CD1c-positive myeloid dendritic cell (primary cell): Measurements from ENCODE around the gene IVNS1ABP.
"Not testable (repeated sequence)": the region's sequence is repeated elsewhere in the genome, so short reads cannot be mapped to it uniquely, and the experiment has no call there.

Source experiments
- DNase-seq: peaks from one replicate; pipeline ENCODE4 v3.0.0-alpha.2; 2016; ENCODE audit errors: extremely low spot score

IVNS1ABP gene

GRCh38 chr1:185317034-185317885 is at the start of gene IVNS1ABP:
Gene IVNS1ABP, minus strand, starts transcription at chr1:185317243. Its CDS starts 7,750 bp downstream, at chr1:185309493.
- DNase-seq = peak; percentile 96

GRCh38 chr1:185365951-185366350 is 48.9 kb upstream of the IVNS1ABP start:
- DNase-seq = no peak

GRCh38 chr1:185364528-185364927 is 47.5 kb upstream of the IVNS1ABP start:
- not testable (repeated sequence) for DNase-seq

GRCh38 chr1:185363205-185363604 is 46.2 kb upstream of the IVNS1ABP start:
- no peak for DNase-seq

- DNase-seq = no peak
Observed at GRCh38 chr1:185360714-185361113, 43.7 kb upstream of the IVNS1ABP start.

- DNase-seq = no peak
Observed at GRCh38 chr1:185358957-185359356, 41.9 kb upstream of the IVNS1ABP start.

- no peak for DNase-seq
Observed at GRCh38 chr1:185355947-185356346, 38.9 kb upstream of the IVNS1ABP start.

GRCh38 chr1:185353124-185353523 is 36.1 kb upstream of the IVNS1ABP start:
- no peak for DNase-seq

GRCh38 chr1:185351734-185352466 is 34.9 kb upstream of the IVNS1ABP start:
- no peak for DNase-seq

GRCh38 chr1:185350027-185350442 is 33.0 kb upstream of the IVNS1ABP start:
- no peak for DNase-seq

- no peak for DNase-seq
Observed at GRCh38 chr1:185349556-185349955, 32.5 kb upstream of the IVNS1ABP start.

- DNase-seq = no peak
Observed at GRCh38 chr1:185348985-185349384, 31.9 kb upstream of the IVNS1ABP start.

- no peak for DNase-seq
Observed at GRCh38 chr1:185348296-185348695, 31.3 kb upstream of the IVNS1ABP start.

- peak; percentile 89 for DNase-seq
Observed at GRCh38 chr1:185345913-185346720, 29.1 kb upstream of the IVNS1ABP start.

GRCh38 chr1:185343306-185343705 is 26.3 kb upstream of the IVNS1ABP start:
- peak; percentile 53 for DNase-seq

- DNase-seq = no peak
Observed at GRCh38 chr1:185342672-185343259, 25.7 kb upstream of the IVNS1ABP start.

- no peak for DNase-seq
Observed at GRCh38 chr1:185342017-185342416, 25.0 kb upstream of the IVNS1ABP start.

GRCh38 chr1:185341196-185341781 is 24.2 kb upstream of the IVNS1ABP start:
- no peak for DNase-seq

GRCh38 chr1:185338719-185339622 is 21.9 kb upstream of the IVNS1ABP start:
- peak; percentile 91 for DNase-seq

- DNase-seq = peak; percentile 56
Observed at GRCh38 chr1:185337246-185337645, 20.2 kb upstream of the IVNS1ABP start.
